ENCODE results near the gene PARD3B.

The PARD3B gene

DNA sequence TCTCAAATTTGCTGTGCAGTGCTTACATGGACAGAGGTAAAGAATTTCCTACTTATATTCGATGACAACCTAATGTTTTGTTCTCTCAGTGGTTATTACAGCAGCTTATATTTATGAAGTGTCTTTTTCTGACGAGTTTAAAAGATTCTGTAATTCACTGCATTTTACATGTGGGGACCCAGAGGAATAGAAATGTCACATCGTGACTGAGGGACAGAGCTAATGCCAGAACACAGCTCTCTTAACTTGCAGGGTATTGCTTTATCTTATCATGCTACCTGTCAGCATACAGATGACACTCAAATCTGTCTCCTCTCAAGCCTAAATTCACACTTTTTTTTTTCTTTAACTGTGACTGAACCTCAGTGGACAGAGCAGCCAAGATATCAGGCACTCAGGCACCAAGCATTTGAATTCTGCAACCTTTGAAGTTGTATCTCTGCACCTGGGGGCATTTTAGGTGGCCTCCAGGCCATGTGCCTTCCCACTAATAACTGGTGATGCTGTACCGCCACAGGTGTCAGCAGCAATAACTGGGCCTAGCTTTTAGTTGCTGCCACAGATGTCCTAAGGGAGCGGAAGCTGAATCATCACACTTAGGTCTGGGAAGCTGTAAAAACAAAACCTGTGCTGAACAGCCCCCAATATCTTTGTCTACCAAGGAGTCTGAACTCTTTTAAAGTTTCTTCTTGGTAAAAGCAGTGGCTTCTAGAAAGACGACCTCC is 821.2 kb downstream of the PARD3B start:
- no peaks in the 10 kb centered on the region for H3K4me1 ChIP-seq (ENCODE audit: control extremely low read depth in 1 of 4, control insufficient read depth in 4 of 4, insufficient read depth in 4 of 4, low read length in 3 of 4)
- ChIA-PET CTCF (no interaction called here), POLR2A (no interaction called here)
- H3K9me3 ChIP-seq (ENCODE audit: control extremely low read depth in 1 of 5, control insufficient read depth in 4 of 5, insufficient read depth in 2 of 5, low read depth in 1 of 5, low read length in 4 of 5): no peaks in the 10 kb centered on the region
- no peaks in the 10 kb centered on the region for H3K36me3 ChIP-seq (ENCODE audit: control insufficient read depth in 4 of 4, insufficient read depth in 4 of 4, low read length in 3 of 4)
- DNase-seq: no peak
- 95% methylated on average over 5 of the region's 6 CpGs for WGBS (ENCODE audit: insufficient coverage)
- H3K27ac ChIP-seq (ENCODE audit: insufficient read depth in 1 of 2, low read depth in 1 of 2, low read length in 2 of 2, poor library complexity in 1 of 2, severe bottlenecking in 2 of 2): no peak overlapping the region
- no peak overlapping the region for H3K4me3 ChIP-seq (ENCODE audit: control insufficient read depth in 1 of 7, extremely low read depth in 1 of 7, insufficient read depth in 4 of 7, low read depth in 2 of 7, low read length in 6 of 7)
- H3K27me3 ChIP-seq (replicated peaks in 2 of 5; ENCODE audit: control insufficient read depth in 4 of 5, insufficient read depth in 5 of 5, low read length in 4 of 5): no peaks in the 10 kb centered on the region

DNA sequence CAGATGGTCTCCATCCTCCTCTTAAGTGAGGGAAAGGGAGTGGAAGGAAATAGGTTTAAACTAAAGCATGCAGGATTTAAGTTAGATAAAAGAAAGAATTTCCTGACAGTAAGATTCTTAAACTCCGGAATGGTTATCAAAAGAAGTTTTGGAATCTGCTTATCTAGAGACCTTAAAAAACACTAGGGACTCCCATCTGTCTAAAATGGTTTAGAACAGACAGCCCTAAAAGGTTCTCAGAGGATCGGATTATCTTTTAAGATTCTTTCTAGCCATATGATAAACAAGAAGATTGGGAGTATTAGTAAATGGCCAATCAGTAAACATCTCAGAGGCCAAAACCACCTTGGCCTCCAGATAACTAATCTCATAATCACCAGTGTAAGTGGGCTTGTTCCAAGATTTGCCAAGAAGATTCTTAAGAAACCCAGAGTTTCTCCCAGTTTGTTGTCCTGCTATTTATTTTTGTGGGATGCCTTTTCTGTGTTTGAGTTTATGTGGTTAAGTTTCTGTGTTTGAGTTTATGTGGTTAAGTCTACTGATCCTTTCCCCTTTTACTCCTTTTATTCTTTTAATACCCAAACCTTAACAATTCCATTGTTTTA is 822.2 kb downstream of the PARD3B start:
- H3K27ac ChIP-seq (ENCODE audit: insufficient read depth in 1 of 2, low read depth in 1 of 2, low read length in 2 of 2, poor library complexity in 1 of 2, severe bottlenecking in 2 of 2): no peak overlapping the region
- H3K4me3 ChIP-seq (ENCODE audit: control insufficient read depth in 1 of 7, extremely low read depth in 1 of 7, insufficient read depth in 4 of 7, low read depth in 2 of 7, low read length in 6 of 7): no peak overlapping the region
- no peak for DNase-seq
- no peaks in the 10 kb centered on the region for H3K36me3 ChIP-seq (ENCODE audit: control insufficient read depth in 4 of 4, insufficient read depth in 4 of 4, low read length in 3 of 4)
- H3K27me3 ChIP-seq (replicated peaks in 2 of 5; ENCODE audit: control insufficient read depth in 4 of 5, insufficient read depth in 5 of 5, low read length in 4 of 5): no peaks in the 10 kb centered on the region
- H3K9me3 ChIP-seq (ENCODE audit: control extremely low read depth in 1 of 5, control insufficient read depth in 4 of 5, insufficient read depth in 2 of 5, low read depth in 1 of 5, low read length in 4 of 5): no peaks in the 10 kb centered on the region
- POLR2A ChIA-PET: no interaction called here
- 100% methylated on average over 1 of the region's 2 CpGs for WGBS (ENCODE audit: insufficient coverage)
- no peaks in the 10 kb centered on the region for H3K4me1 ChIP-seq (ENCODE audit: control extremely low read depth in 1 of 4, control insufficient read depth in 4 of 4, insufficient read depth in 4 of 4, low read length in 3 of 4)
- CTCF ChIA-PET: no interaction called here

DNA sequence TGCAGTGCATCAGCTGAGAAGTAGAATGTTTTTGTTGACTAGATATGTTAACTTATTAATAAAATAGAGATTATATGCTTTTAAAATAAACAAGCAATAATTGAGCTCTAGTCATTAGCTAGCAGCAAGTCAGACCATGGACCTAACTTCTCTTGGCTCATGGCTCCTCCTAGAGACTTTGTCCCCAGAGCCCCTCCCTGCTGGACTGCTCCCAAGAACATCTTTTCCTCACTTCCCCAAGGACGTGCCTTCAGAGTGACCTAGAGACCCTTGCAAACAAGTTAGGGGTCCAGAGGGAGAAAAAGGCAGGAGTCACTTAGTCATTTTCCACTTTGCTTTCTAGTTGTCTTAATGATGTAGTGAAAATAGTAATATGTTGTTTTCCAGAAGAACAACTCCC is 824.5 kb downstream of the PARD3B start:
- no peaks in the 10 kb centered on the region for H3K36me3 ChIP-seq (ENCODE audit: control insufficient read depth in 4 of 4, insufficient read depth in 4 of 4, low read length in 3 of 4)
- no peak overlapping the region for H3K27ac ChIP-seq (ENCODE audit: insufficient read depth in 1 of 2, low read depth in 1 of 2, low read length in 2 of 2, poor library complexity in 1 of 2, severe bottlenecking in 2 of 2)
- POLR2A ChIA-PET: no interaction called here
- no peaks in the 10 kb centered on the region for H3K9me3 ChIP-seq (ENCODE audit: control extremely low read depth in 1 of 5, control insufficient read depth in 4 of 5, insufficient read depth in 2 of 5, low read depth in 1 of 5, low read length in 4 of 5)
- no peaks in the 10 kb centered on the region for H3K27me3 ChIP-seq (replicated peaks in 2 of 5; ENCODE audit: control insufficient read depth in 4 of 5, insufficient read depth in 5 of 5, low read length in 4 of 5)
- CTCF ChIA-PET: no interaction called here
- no peak for DNase-seq
- no peaks in the 10 kb centered on the region for H3K4me1 ChIP-seq (ENCODE audit: control extremely low read depth in 1 of 4, control insufficient read depth in 4 of 4, insufficient read depth in 4 of 4, low read length in 3 of 4)
- WGBS (ENCODE audit: insufficient coverage): no CpG with 5 or more reads among the region's 1 CpG
- no peak overlapping the region for H3K4me3 ChIP-seq (ENCODE audit: control insufficient read depth in 1 of 7, extremely low read depth in 1 of 7, insufficient read depth in 4 of 7, low read depth in 2 of 7, low read length in 6 of 7)

DNA sequence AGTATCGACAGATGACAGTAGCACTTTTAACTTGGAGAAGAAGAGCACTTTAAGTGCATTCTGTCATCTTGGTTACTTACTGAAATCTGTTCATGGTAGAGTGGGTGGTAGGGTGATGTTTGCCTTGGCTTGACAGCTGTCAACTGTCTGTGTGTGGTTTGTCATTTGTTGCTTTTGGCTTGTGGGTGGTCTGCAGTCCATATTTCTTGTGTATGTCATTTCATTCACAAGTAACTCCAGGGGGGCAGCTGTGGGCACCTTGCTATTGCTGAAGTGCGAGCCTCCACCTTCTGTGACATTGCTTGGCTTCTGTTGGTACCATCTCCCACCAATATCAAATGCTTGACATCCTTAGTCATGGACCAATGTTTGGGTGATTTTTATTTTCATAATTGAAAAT is 825.5 kb downstream of the PARD3B start:
- WGBS (ENCODE audit: insufficient coverage): 100% methylated on average over 1 of the region's 2 CpGs
- POLR2A ChIA-PET: no interaction called here
- CTCF ChIA-PET: no interaction called here
- Histone ChIP-seq H3K4me1 (ENCODE audit: control extremely low read depth in 1 of 4, control insufficient read depth in 4 of 4, insufficient read depth in 4 of 4, low read length in 3 of 4) (no peaks in the 10 kb centered on the region), H3K9me3 (ENCODE audit: control extremely low read depth in 1 of 5, control insufficient read depth in 4 of 5, insufficient read depth in 2 of 5, low read depth in 1 of 5, low read length in 4 of 5) (no peaks in the 10 kb centered on the region), H3K36me3 (ENCODE audit: control insufficient read depth in 4 of 4, insufficient read depth in 4 of 4, low read length in 3 of 4) (no peaks in the 10 kb centered on the region), H3K27ac (ENCODE audit: insufficient read depth in 1 of 2, low read depth in 1 of 2, low read length in 2 of 2, poor library complexity in 1 of 2, severe bottlenecking in 2 of 2) (no peak overlapping the region), H3K4me3 (ENCODE audit: control insufficient read depth in 1 of 7, extremely low read depth in 1 of 7, insufficient read depth in 4 of 7, low read depth in 2 of 7, low read length in 6 of 7) (no peak overlapping the region), H3K27me3 (replicated peaks in 2 of 5; ENCODE audit: control insufficient read depth in 4 of 5, insufficient read depth in 5 of 5, low read length in 4 of 5) (no peaks in the 10 kb centered on the region)
- no peak for DNase-seq

DNA sequence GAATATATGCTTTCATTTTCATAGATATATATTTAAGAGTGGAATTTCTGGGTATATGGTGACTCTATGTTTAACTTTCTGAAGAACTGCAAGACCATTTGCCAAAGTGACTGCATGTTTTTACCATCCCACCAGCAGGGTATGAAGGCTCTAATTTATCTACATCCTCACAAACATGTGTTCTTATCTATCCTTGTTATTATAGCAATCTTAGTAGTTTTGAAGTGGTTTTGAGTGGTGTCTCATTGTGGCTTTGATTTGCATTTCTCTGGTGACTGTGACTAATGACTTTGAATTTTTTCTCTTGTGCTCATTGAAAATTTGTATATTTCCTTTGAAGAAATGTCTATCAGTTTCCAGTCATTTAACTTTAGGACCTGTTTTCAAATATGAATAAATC is 826.9 kb downstream of the PARD3B start:
- H3K4me1 ChIP-seq (ENCODE audit: control extremely low read depth in 1 of 4, control insufficient read depth in 4 of 4, insufficient read depth in 4 of 4, low read length in 3 of 4): no peaks in the 10 kb centered on the region
- H3K27ac ChIP-seq (ENCODE audit: insufficient read depth in 1 of 2, low read depth in 1 of 2, low read length in 2 of 2, poor library complexity in 1 of 2, severe bottlenecking in 2 of 2): no peak overlapping the region
- H3K9me3 ChIP-seq (ENCODE audit: control extremely low read depth in 1 of 5, control insufficient read depth in 4 of 5, insufficient read depth in 2 of 5, low read depth in 1 of 5, low read length in 4 of 5): no peaks in the 10 kb centered on the region
- ChIA-PET CTCF (no interaction called here), POLR2A (no interaction called here)
- DNase-seq: peak; percentile 4 to 41 (median 13)
- H3K36me3 ChIP-seq (ENCODE audit: control insufficient read depth in 4 of 4, insufficient read depth in 4 of 4, low read length in 3 of 4): no peaks in the 10 kb centered on the region
- H3K4me3 ChIP-seq (ENCODE audit: control insufficient read depth in 1 of 7, extremely low read depth in 1 of 7, insufficient read depth in 4 of 7, low read depth in 2 of 7, low read length in 6 of 7): no peak overlapping the region
- no peaks in the 10 kb centered on the region for H3K27me3 ChIP-seq (replicated peaks in 2 of 5; ENCODE audit: control insufficient read depth in 4 of 5, insufficient read depth in 5 of 5, low read length in 4 of 5)

DNA sequence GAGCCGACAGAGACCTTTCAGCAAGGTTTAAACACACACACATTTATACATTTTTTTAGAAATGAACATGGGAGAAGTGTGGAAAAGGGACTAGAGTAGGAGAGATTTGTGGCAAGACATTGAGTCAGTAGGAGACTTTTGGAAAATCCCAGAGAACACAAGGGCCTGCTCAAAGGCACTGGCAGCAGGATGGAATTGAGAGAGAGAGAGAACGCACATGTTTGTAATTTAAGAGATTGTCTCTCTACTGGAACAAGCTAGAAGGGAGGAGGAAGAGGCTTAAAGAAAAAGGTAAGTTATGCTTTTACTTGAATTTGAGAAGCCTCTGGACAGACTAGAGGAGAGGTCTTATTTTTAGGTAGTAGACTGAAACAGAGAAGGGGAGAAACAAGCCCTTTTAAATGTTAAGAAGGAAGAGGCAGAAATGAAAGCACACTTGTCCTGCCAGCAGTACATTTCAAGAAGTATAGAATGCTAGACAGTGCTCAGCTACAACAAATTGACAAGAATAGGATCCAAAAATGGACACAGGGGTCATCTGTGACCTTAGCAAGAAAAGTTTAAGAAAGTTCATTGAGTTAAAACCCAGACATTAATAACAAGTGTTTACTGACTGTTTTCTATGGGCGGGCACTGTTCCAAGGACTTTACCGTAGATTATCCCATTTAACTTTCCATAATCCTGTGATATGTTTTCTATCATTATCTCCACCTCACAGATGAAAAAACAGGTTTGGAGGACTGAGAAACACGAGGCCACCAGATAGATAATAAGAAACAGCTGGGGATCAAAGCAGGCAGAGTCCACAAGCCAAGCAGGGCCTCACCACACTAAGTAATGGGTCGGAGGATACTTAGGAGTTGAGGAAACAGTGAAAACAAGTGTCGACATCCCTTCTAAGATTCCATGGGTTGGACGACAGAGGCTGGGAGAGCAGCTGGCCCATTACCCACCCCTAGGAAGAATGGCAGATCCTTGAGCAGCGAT is 830.5 kb downstream of the PARD3B start:
- ChIA-PET POLR2A (no interaction called here), CTCF (no interaction called here)
- Histone ChIP-seq H3K36me3 (ENCODE audit: control insufficient read depth in 4 of 4, insufficient read depth in 4 of 4, low read length in 3 of 4) (no peaks in the 10 kb centered on the region), H3K4me1 (ENCODE audit: control extremely low read depth in 1 of 4, control insufficient read depth in 4 of 4, insufficient read depth in 4 of 4, low read length in 3 of 4) (no peaks in the 10 kb centered on the region), H3K9me3 (ENCODE audit: control extremely low read depth in 1 of 5, control insufficient read depth in 4 of 5, insufficient read depth in 2 of 5, low read depth in 1 of 5, low read length in 4 of 5) (no peaks in the 10 kb centered on the region), H3K27ac (ENCODE audit: insufficient read depth in 1 of 2, low read depth in 1 of 2, low read length in 2 of 2, poor library complexity in 1 of 2, severe bottlenecking in 2 of 2) (no peak overlapping the region), H3K27me3 (replicated peaks in 2 of 5; ENCODE audit: control insufficient read depth in 4 of 5, insufficient read depth in 5 of 5, low read length in 4 of 5) (no peaks in the 10 kb centered on the region), H3K4me3 (ENCODE audit: control insufficient read depth in 1 of 7, extremely low read depth in 1 of 7, insufficient read depth in 4 of 7, low read depth in 2 of 7, low read length in 6 of 7) (no peak overlapping the region)
- 94% methylated on average over 7 of the region's 9 CpGs for WGBS (ENCODE audit: insufficient coverage)
- no peak for DNase-seq

GRCh38 chr2:205377324-205377723 is 832.0 kb downstream of the PARD3B start:
- no peak overlapping the region for H3K27ac ChIP-seq (ENCODE audit: insufficient read depth in 1 of 2, low read depth in 1 of 2, low read length in 2 of 2, poor library complexity in 1 of 2, severe bottlenecking in 2 of 2)
- no peaks in the 10 kb centered on the region for H3K27me3 ChIP-seq (replicated peaks in 2 of 5; ENCODE audit: control insufficient read depth in 4 of 5, insufficient read depth in 5 of 5, low read length in 4 of 5)
- no peaks in the 10 kb centered on the region for H3K9me3 ChIP-seq (ENCODE audit: control extremely low read depth in 1 of 5, control insufficient read depth in 4 of 5, insufficient read depth in 2 of 5, low read depth in 1 of 5, low read length in 4 of 5)
- no peaks in the 10 kb centered on the region for H3K4me1 ChIP-seq (ENCODE audit: control extremely low read depth in 1 of 4, control insufficient read depth in 4 of 4, insufficient read depth in 4 of 4, low read length in 3 of 4)
- no peaks in the 10 kb centered on the region for H3K36me3 ChIP-seq (ENCODE audit: control insufficient read depth in 4 of 4, insufficient read depth in 4 of 4, low read length in 3 of 4)
- no peak overlapping the region for H3K4me3 ChIP-seq (ENCODE audit: control insufficient read depth in 1 of 7, extremely low read depth in 1 of 7, insufficient read depth in 4 of 7, low read depth in 2 of 7, low read length in 6 of 7)
- ChIA-PET CTCF (no interaction called here), POLR2A (no interaction called here)
- no peak for DNase-seq
